ENCODE results near the gene MLLT6. TPM values are rescaled to one million over a fixed set of nuclear protein-coding genes. Genes with fewer than 3 reads are reported as not detected.
A peak's percentile ranks its signal among the peaks of the same experiment; 100 is the strongest.

Gene MLLT6
- total and polyA plus RNA-seq, 2 of the 13 experiments (the other 11 are each of a cell fraction or from before 2014, with no cell fraction given) = 50.7 to 69.5 TPM

DNA sequence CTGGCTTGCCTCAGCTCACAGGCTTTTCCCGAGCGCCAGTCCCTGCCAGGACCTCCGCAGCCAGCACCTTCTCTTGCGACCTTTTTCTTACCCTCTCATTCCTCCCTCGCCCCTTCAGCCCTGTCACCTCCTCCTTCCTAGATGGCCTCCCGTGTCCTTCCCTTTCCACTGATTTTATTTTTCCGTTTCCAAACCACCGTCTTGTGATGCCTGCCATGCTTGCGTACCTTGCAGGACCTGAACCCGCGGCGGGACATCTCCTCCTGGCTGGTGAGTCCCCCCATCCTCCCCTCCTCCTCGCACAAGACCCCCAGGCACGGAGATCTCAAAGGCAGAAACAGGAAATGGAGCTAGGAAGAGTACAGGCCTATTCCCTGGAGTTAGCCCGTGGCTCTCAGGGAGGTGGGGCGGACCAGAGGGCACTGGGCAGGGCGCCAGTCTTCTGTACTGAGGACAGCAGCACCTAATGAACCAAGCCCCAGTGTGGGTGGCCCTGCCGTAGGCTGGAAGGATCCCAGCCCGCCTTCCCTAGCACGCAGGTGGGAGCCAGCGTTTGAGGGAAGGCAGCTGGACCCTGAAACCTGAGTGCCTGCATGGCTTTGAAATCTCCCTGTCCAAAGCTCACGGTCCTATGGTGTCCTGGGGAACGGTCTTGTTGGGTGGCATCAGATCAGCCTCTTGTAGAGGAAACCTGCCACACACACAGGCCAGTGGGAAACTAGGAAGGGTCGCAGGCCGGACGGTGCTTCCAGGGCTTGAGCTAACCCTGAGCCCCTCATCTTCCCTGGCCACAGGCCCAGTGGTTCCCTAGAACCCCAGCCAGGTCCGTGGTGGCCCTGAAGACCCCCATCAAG lies 25.7 kb downstream of the MLLT6 start (continued):
- TF ChIP-seq, protein P1, sequence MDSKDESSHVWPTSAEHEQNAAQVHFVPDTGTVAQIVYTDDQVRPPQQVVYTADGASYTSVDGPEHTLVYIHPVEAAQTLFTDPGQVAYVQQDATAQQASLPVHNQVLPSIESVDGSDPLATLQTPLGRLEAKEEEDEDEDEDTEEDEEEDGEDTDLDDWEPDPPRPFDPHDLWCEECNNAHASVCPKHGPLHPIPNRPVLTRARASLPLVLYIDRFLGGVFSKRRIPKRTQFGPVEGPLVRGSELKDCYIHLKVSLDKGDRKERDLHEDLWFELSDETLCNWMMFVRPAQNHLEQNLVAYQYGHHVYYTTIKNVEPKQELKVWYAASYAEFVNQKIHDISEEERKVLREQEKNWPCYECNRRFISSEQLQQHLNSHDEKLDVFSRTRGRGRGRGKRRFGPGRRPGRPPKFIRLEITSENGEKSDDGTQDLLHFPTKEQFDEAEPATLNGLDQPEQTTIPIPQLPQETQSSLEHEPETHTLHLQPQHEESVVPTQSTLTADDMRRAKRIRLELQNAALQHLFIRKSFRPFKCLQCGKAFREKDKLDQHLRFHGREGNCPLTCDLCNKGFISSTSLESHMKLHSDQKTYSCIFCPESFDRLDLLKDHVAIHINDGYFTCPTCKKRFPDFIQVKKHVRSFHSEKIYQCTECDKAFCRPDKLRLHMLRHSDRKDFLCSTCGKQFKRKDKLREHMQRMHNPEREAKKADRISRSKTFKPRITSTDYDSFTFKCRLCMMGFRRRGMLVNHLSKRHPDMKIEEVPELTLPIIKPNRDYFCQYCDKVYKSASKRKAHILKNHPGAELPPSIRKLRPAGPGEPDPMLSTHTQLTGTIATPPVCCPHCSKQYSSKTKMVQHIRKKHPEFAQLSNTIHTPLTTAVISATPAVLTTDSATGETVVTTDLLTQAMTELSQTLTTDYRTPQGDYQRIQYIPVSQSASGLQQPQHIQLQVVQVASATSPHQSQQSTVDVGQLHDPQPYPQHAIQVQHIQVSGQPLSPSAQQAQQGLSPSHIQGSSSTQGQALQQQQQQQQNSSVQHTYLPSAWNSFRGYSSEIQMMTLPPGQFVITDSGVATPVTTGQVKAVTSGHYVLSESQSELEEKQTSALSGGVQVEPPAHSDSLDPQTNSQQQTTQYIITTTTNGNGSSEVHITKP (CRISPR knock-in tag; IDR thresholded peaks at IDR 0.05; ENCODE audit: low read depth) = peak; percentile 71

DNA sequence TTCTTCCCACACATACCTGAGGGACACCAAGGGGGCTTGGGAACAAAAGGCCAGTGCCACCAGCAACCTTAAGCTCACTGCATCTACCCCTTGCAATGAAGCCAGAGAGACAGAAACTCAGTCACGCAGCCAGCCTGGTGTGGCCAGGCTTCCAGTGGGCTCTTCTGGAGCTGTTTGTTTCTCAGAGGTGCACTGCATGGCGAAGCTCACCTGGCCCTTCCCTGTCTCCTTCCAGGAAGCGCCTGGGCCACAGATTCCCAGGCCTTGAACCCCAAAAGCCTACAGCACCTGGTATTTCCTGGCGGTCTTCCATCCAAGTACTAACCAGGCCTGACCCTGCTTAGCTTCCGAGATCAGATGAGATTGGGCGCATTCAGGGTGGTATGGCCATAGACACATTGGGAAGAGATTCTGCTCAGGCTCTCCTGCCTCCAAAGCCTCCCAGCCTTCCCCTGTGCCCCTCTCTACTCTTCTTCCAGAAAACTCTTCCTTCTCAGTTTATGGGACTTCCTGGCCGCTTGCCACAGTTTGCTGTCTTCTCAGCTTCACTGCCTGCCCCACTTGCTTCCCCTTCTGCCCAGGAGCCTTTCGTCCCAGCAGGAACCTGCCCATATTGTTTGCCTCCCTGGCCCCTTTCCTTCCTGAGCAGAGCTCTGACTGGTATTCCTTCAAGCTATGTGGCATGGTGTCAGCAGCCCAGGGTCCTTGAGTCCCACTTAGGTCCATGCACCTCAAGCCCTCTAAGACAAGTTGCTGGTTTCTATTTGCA lies 26.6 kb downstream of the MLLT6 start:
- ChIA-PET POLR2A (interaction anchor here (0.8 to 2.8 kb wide), 24 partner anchors 11 to 422 kb away, joined by 3 to 43 read pairs (median 6); partner anchors contain the start of genes MLLT6, PSMB3, RPL23 and SOCS7), CTCF (ENCODE audit: low intra/inter-chr PET ratio, low total read pairs) (interaction anchor here (1.1 kb wide), 1 partner anchor 126 kb away, joined by 4 read pairs; the partner anchor contains the start of gene SRCIN1)
- Histone ChIP-seq H3K79me2 (ENCODE audit: insufficient read depth, low read length) (peaks cover 26% of the 10 kb centered on the region), H3K9ac (ENCODE audit: insufficient read depth, low read depth, low read length) (peak overlapping the region; percentile 90), H4K20me1 (ENCODE audit: insufficient read depth, low read length) (peaks cover 20% of the 10 kb centered on the region; the same call in 1 of the 2 replicates), H3K4me1 (ENCODE audit: insufficient read depth, low read length) (peaks cover 54% of the 10 kb centered on the region), H3K4me3 (replicated peaks in 1 of 3; ENCODE audit: insufficient read depth in 1 of 3, low read depth in 2 of 3, low read length in 3 of 3) (peak overlapping the region; percentile 67 to 100 (median 95)), H3K36me3 (replicated peaks in 1 of 2; ENCODE audit: control insufficient read depth in 1 of 2, insufficient read depth in 2 of 2, low read length in 2 of 2) (peaks cover 12 to 32% of the 10 kb centered on the region in 2 experiments), H3K27me3 (ENCODE audit: control insufficient read depth in 1 of 2, insufficient read depth in 2 of 2, low read length in 2 of 2) (no peaks in the 10 kb centered on the region), H2AFZ (ENCODE audit: low read length) (no peak overlapping the region), H3K27ac (ENCODE audit: extremely low read length, insufficient read depth, low read length) (peak overlapping the region; percentile 97), H3K4me2 (ENCODE audit: low read depth, low read length) (peak overlapping the region; percentile 92), H3K9me3 (ENCODE audit: low read length) (no peaks in the 10 kb centered on the region)
- 84% methylated on average over 8 of the region's 8 CpGs for WGBS (ENCODE audit: low lambda C conversion rate)
- intact Hi-C loops (cut with micrococcal nuclease; ENCODE audit: unreplicated experiment) (loop anchor here (2.0 kb wide), 2 partner anchors 17 to 31 kb away; partner anchors contain the start of gene PCGF2), in situ Hi-C loops (cut with HindIII; ENCODE audit: extremely low pct_ligation_motif_present, low pct_unique_long_range_greater_than_20kb) (loop anchor here (5.0 kb wide), 1 partner anchor 54 kb away; no protein-coding TSS in a partner anchor)
- ATAC-seq (no peak), DNase-seq (ENCODE audit: low spot score) (no peak), FAIRE-seq (no peak)
- BruUV-seq (replicated peaks) = no TSS peak
- TF ChIP-seq MTA3 (CRISPR knock-in tag; IDR thresholded peaks at IDR 0.05) (no peak), ZNF510 (CRISPR knock-in tag; IDR thresholded peaks at IDR 0.05; ENCODE audit: low read depth) (no peak), RBM39 (IDR thresholded peaks at IDR 0.05; ENCODE audit: low read depth, low read length, poor library complexity, severe bottlenecking) (no peak)
- TF ChIP-seq, protein P2, sequence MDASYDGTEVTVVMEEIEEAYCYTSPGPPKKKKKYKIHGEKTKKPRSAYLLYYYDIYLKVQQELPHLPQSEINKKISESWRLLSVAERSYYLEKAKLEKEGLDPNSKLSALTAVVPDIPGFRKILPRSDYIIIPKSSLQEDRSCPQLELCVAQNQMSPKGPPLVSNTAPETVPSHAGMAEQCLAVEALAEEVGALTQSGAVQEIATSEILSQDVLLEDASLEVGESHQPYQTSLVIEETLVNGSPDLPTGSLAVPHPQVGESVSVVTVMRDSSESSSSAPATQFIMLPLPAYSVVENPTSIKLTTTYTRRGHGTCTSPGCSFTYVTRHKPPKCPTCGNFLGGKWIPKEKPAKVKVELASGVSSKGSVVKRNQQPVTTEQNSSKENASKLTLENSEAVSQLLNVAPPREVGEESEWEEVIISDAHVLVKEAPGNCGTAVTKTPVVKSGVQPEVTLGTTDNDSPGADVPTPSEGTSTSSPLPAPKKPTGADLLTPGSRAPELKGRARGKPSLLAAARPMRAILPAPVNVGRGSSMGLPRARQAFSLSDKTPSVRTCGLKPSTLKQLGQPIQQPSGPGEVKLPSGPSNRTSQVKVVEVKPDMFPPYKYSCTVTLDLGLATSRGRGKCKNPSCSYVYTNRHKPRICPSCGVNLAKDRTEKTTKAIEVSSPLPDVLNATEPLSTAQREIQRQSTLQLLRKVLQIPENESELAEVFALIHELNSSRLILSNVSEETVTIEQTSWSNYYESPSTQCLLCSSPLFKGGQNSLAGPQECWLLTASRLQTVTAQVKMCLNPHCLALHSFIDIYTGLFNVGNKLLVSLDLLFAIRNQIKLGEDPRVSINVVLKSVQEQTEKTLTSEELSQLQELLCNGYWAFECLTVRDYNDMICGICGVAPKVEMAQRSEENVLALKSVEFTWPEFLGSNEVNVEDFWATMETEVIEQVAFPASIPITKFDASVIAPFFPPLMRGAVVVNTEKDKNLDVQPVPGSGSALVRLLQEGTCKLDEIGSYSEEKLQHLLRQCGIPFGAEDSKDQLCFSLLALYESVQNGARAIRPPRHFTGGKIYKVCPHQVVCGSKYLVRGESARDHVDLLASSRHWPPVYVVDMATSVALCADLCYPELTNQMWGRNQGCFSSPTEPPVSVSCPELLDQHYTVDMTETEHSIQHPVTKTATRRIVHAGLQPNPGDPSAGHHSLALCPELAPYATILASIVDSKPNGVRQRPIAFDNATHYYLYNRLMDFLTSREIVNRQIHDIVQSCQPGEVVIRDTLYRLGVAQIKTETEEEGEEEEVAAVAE (CRISPR knock-in tag; IDR thresholded peaks at IDR 0.05; ENCODE audit: borderline replicate concordance) = no peak
- TF ChIP-seq, protein P3, sequence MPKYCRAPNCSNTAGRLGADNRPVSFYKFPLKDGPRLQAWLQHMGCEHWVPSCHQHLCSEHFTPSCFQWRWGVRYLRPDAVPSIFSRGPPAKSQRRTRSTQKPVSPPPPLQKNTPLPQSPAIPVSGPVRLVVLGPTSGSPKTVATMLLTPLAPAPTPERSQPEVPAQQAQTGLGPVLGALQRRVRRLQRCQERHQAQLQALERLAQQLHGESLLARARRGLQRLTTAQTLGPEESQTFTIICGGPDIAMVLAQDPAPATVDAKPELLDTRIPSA (CRISPR knock-in tag; IDR thresholded peaks at IDR 0.05; ENCODE audit: borderline replicate concordance) = no peak

Data from HepG2 (cell line).